Thyroid gland (tissue), 4 donors: ENCODE data around the gene ABTB2.

ENCODE experiments used
- POLR2A ChIP-seq, 2 donors: fragments of 450-650 bp; IDR thresholded peaks; one replicate each; pipeline ENCODE4 v1.6.1; 2017; ENCODE audit warnings: antibody characterized with exemption in 2 of 2, mild to moderate bottlenecking in 2 of 2, moderate library complexity in 1 of 2
- TF ChIP-seq, protein P1 (sequence below), 6 experiments: fragments of 200-600 bp in 3 of 6; fragments of 450-650 bp in 3 of 6; sonication (generic) in 3 of 6; IDR thresholded peaks; one replicate each; pipeline ENCODE4 v1.5.1; 2016 to 2019; ENCODE audit warnings: antibody characterized with exemption in 6 of 6, mild to moderate bottlenecking in 2 of 6, inconsistent platforms in 1 of 6, moderate library complexity in 1 of 6

DNA sequence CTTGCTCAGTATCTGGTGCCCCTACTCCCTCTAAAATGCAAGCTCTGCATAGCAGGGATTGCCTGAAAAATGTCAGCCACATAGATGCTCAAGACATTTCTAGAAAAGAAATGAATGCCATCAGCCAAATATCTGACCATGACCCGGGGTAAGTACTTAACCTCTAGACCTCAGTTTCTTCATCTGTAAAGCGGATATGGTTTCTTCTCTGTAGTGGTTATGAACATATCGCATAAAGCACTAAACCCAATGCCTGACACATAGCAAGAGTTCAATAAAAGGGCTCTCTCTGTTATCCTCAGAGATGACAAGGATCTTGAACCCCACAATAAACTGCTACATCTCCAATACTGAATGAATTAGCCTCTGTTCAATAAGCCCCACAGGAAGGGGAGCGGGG, 122.6 kb downstream of the ABTB2 start:
- TF ChIP-seq POLR2A (IDR thresholded peaks at IDR 0.05), result no peak
- TF ChIP-seq, protein P1, sequence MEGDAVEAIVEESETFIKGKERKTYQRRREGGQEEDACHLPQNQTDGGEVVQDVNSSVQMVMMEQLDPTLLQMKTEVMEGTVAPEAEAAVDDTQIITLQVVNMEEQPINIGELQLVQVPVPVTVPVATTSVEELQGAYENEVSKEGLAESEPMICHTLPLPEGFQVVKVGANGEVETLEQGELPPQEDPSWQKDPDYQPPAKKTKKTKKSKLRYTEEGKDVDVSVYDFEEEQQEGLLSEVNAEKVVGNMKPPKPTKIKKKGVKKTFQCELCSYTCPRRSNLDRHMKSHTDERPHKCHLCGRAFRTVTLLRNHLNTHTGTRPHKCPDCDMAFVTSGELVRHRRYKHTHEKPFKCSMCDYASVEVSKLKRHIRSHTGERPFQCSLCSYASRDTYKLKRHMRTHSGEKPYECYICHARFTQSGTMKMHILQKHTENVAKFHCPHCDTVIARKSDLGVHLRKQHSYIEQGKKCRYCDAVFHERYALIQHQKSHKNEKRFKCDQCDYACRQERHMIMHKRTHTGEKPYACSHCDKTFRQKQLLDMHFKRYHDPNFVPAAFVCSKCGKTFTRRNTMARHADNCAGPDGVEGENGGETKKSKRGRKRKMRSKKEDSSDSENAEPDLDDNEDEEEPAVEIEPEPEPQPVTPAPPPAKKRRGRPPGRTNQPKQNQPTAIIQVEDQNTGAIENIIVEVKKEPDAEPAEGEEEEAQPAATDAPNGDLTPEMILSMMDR (IDR thresholded peaks at IDR 0.05), result no peak
